HG03432 (cell line): ENCODE measurements around the gene EHBP1.
"Not testable (repeated sequence)": the region's sequence is repeated elsewhere in the genome, so short reads cannot be mapped to it uniquely, and the experiment has no call there.

Source experiments
- ATAC-seq: cut with Tn5 transposase; IDR thresholded peaks from one replicate; pipeline ENCODE4 v1.9.1; 2021; ENCODE audit warnings: mild to moderate bottlenecking, moderate library complexity; ENCODE audit not compliant: unreplicated experiment

The EHBP1 gene

DNA sequence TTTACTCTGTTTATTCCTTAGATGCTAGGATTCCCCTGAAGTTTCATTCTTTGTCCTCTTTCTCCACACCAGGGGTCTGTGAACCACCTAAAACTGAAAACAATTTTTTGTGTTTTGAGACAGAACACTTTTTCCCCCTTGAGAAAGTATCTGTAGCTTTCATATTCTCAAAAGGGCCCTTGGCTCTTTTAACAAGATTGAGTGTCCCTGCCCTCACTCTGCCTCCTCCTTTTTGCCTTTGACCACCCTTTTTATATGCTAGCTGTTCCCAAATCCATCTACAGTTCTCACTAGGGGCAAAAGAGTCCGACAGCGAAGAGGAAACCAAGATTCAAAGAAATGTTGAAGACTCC lies 883 bp upstream of the EHBP1 start:
- ATAC-seq: no peak

DNA sequence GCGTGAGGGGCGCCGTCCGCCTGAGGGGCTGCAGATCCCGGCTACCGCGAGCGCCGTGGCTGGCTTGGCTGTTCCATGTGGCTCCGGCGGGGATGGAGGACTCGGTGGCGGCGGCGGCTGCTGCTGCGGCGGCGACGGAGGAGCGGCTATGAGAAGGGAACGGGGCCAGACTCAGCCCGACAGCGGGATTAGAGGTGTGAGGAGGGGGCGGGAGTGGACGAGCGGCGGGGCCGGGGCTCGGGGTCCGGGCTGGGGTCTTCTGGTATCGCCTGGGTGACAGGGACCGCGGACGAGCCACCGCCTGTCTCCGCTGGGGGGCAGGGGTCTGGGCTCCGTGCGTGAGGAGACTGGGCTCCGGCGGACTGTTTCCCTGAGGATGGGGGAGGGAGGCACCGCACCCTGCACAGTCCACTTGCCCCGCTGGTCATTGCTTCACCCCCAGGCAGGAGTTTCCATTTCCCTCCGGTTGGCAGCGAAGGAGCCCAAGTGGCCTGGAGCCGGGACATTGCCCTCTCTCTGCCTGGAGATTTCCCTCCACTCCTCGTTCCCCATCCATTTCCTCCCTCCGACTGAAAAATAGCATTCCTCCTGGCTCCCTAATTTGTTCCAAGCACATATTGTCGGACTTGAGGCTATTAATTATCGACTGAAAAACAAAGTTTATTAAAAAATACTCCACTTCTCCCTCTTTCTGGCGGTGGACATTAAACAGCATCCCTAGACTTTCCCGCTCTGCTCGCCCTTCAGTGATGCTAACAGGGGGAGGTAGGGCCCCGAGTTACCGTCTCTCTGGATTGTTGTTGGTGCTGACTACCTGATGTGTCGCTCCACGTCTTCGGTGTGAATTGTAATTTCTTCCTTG lies 577 bp downstream of the EHBP1 start:
- ATAC-seq: peak; percentile 12

- ATAC-seq: no peak
Observed at GRCh38 chr2:62706721-62707521, 1.4 kb downstream of the EHBP1 start.

DNA sequence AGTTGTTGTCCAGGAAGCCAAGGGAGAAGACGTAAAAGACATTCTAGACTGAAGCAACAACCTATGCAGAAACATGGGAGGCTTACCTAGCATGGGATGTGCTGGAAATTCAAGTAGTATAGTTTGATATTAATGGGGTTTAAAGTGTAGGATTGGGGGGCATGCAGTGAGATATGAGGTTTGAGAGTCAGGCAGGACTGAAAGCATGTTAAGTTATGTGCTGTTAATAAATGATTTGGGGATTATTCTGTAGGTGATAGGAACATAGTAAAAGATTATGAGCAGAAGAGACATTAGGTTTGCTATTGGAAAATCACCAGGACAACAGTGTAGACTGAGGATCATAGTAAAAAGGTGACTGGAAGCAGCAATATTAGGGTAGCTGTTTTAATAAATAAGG lies 3.2 kb downstream of the EHBP1 start:
- ATAC-seq: no peak

- no peak for ATAC-seq
Observed at GRCh38 chr2:62711832-62712494, 6.5 kb downstream of the EHBP1 start.

DNA sequence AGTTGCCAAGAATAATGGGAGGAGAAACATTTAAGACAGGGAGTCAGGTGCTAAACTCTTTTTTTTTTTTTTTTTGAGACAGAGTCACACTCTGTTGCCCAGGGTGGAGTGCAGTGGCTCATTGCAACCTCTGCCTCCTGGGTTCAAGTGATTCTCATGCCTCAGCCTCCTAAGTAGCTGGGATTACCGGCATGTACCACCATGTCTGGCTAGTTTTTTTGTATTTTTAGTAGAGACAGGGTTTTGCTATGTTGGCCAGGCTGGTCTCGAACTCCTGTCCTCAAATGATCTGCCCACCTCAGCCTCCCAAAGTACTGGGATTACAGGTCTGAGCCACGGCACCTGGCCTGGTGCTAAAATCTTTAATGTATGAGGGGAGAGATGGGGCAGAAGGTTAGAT lies 7.7 kb downstream of the EHBP1 start:
- not testable (repeated sequence) for ATAC-seq

DNA sequence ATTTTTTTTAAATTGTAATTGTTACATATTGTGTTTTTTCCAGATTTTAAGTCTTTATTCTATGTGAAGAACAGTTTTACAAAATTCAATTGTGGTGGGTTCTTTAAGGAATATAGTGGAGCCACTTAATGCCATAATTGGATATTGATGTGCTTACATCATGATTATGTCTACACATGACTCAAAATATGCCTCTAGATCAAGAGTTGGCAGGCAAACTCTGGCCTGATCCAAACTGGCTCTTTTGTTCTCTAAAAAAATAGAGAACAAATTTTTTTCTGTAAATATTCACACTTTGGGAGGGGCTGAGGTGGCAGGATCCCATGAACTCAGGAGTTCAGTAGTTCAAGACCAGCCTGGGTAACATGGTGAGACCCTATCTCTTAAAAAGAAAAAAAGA lies 8.3 kb downstream of the EHBP1 start:
- ATAC-seq: no peak

DNA sequence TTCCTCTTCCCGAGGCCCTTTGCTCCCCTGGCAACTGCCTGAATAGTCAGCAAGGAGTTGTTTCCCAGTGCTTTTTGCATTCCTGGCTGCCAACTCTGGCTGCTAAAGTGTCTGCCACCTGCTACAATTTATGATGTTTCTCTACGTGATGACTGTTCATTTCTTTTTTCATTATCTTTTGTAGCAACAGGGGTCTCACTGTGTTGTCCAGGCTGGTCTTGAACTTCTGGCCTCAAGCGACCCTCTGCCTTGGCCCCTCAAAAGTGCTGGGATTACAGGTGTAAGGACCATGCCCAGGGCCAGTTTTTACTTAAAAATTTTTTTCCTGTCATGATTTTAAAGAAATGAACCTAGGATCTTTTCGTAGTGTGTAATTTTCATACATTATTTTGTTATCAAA lies 11.3 kb downstream of the EHBP1 start:
- ATAC-seq: no peak

GRCh38 chr2:62717503-62718081 lies 12.1 kb downstream of the EHBP1 start:
- ATAC-seq: no peak

DNA sequence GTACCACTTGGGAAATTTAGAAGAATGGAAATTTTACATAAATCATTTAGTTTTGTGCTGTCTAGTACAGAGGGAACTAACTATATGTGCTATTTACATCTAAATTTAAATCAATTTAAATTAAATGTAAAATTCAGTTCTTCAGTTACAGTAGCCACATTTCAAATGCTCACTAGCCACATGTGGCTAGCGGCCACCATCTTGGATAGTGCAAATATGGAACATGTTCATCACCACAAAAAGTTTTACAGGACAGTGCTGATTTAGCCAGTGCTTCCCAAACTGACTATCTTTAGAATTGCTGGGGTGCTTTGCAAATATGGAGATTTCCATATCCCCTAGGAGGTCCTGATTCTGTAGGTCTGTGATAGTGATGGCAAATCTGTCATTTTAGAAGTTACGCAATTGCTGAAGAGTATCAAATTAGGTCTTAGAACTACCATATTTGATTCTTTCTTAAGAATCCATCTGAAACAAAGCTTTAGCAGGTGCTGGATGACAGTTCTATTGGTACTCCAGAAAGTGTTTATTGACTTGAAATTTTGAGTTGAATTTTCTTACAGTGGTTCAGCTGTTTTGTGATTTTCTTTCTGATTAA lies 12.8 kb downstream of the EHBP1 start:
- ATAC-seq: no peak

GRCh38 chr2:62719757-62720156 lies 14.2 kb downstream of the EHBP1 start:
- ATAC-seq: no peak

GRCh38 chr2:62722679-62723078 lies 17.2 kb downstream of the EHBP1 start:
- no peak for ATAC-seq

DNA sequence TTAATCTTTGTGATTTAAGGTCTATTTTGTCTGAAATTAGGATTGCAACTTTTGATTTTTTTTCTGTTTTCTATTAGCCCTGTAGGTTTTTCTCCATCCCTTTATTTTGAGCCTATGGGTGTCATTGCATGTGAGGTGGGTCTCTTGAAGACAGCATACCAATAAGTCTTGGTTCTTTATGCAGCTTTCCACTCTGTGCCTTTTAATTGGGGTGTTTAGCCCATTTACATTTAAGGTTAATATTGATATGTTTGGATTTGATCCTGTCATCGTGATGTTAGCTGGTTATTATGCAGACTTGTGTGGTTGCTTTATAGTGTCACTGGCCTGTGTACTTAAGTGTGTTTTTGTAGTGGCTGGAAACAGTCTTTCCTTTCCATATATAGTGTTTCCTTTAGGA lies 17.7 kb downstream of the EHBP1 start:
- ATAC-seq: no peak

DNA sequence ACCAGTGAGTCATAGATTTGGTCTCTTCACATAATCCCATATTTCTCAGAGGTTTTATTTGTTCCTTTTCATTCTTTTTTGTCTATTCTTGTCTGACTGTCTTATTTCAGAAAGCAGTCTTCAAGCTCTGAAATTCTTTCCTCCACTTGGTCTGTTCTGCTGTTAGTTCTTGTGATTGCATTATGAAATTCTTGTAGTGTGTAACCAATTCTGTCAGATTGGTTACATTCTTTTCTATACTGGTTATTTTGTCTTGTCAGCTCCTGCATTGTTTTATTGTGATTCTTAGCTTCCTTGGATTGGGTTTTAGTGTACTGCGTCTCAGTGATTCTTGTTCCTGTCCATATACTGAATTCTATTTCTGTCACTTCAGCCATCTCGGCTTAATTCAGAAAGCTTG lies 18.6 kb downstream of the EHBP1 start:
- no peak for ATAC-seq

- no peak for ATAC-seq
Observed at GRCh38 chr2:62724886-62725711, 19.6 kb downstream of the EHBP1 start.

DNA sequence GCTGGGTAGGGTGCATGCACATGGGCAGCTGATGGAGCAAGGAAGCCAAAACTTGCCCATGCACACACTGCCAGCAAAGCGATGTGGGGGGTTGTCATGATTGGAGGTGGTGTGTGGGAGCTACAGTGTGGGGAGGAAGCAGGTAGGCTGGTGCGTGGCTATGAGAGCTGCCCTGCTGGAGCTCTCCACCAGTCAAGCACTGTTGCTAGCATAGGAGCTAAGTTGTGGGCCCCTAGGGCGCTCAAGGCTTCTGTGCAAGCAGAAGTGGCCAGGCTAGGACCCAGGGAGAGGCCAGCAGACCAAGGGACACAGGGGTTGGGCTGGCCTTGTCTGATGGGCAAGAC lies 20.2 kb downstream of the EHBP1 start:
- no peak for ATAC-seq

- ATAC-seq: peak; percentile 72
Observed at GRCh38 chr2:62727259-62727867, 21.9 kb downstream of the EHBP1 start.

- ATAC-seq: no peak
Observed at GRCh38 chr2:62727876-62728566, 22.5 kb downstream of the EHBP1 start.

DNA sequence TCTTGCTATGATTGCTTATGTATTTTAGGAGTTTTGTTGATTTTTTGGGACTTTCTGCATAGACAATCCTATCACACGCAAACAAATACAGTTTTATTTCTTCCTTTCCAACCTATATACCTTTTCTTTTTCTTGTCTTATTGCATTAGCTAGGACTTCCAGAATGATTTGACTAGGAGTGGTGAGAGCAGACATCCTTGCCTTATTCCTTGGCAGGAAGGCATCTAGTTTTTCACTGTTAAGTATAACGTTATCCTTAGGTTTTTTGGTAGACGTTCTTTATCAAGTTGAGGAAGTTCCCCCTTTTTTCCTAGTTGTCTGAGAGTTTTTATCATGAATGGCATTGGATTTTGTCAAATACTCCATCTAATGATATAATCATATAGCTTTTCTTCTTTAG lies 25.8 kb downstream of the EHBP1 start:
- no peak for ATAC-seq
